Breast epithelium (tissue), 3 donors: ENCODE measurements around the gene GTPBP4.

Source experiments
- CTCF ChIP-seq, 3 donors: fragments of 450-650 bp; IDR thresholded peaks; one replicate each; pipeline ENCODE4 v1.5.1; 2016 to 2017; ENCODE audit warnings: antibody characterized with exemption in 3 of 3, mild to moderate bottlenecking in 3 of 3, moderate library complexity in 3 of 3
- POLR2A ChIP-seq: fragments of 450-650 bp; IDR thresholded peaks from one replicate; pipeline ENCODE4 v1.6.1; 2016; ENCODE audit warnings: antibody characterized with exemption, mild to moderate bottlenecking, moderate library complexity

- TF ChIP-seq POLR2A (no peak), CTCF (IDR thresholded peaks at IDR 0.05) (no peak)
Observed at GRCh38 chr10:1048349-1048731, 60.1 kb downstream of the GTPBP4 start.
